CD14-positive monocyte (primary cell): ENCODE measurements around the gene RECQL5. TPM values are rescaled to one million over a fixed set of nuclear protein-coding genes. Genes with fewer than 3 reads are reported as not detected.

Source experiments
- DNase-seq, 3 donors: peaks; one replicate each; pipeline ENCODE4 v3.0.0-alpha.2; 2011 to 2022
- H2AFZ ChIP-seq: 2 replicates; pipeline ENCODE4 v1.6.0; 2012; ENCODE audit warnings: mild to moderate bottlenecking, low read depth, low read length, inconsistent platforms; ENCODE audit not compliant: insufficient read depth, poor library complexity, severe bottlenecking
- H3K27ac ChIP-seq, 2 donors: 1 replicate in 1 of 2; 2 replicates in 1 of 2; pipeline ENCODE4 v1.5.1; 2012 to 2013; ENCODE audit warnings: low read length in 2 of 2, control low read depth in 1 of 2, inconsistent platforms in 1 of 2, low read depth in 1 of 2, mild to moderate bottlenecking in 1 of 2
- H3K27me3 ChIP-seq, 2 donors: one replicate each; pipeline versions ENCODE4 v1.6.0 to v1.6.1; 2011 to 2013; ENCODE audit warnings: low read length in 2 of 2; ENCODE audit not compliant: control insufficient read depth in 2 of 2, insufficient read depth in 2 of 2
- H3K36me3 ChIP-seq, 2 donors: replicated peaks in 1 of 2; 1 replicate in 1 of 2; 2 replicates in 1 of 2; pipeline versions ENCODE4 v1.5.1 to v1.6.1; 2012 to 2013; ENCODE audit warnings: low read length in 2 of 2, control low read depth in 1 of 2, inconsistent platforms in 1 of 2, mild to moderate bottlenecking in 1 of 2; ENCODE audit not compliant: insufficient read depth in 2 of 2, control insufficient read depth in 1 of 2
- H3K4me1 ChIP-seq, 2 donors: 1 replicate in 1 of 2; 2 replicates in 1 of 2; pipeline versions ENCODE4 v1.5.1 to v1.6.1; 2012 to 2013; ENCODE audit warnings: low read length in 2 of 2, control low read depth in 1 of 2, inconsistent platforms in 1 of 2, mild to moderate bottlenecking in 1 of 2, moderate library complexity in 1 of 2; ENCODE audit not compliant: insufficient read depth in 2 of 2, control insufficient read depth in 1 of 2
- H3K4me2 ChIP-seq: replicated peaks from 2 replicates; pipeline ENCODE3; 2012; ENCODE audit warnings: low read length, moderate library complexity, mild to moderate bottlenecking; ENCODE audit not compliant: poor library complexity, severe bottlenecking; ENCODE audit errors: extremely low read depth
- H3K4me3 ChIP-seq, 3 experiments: fragments of 200-600 bp in 1 of 3; sonication (generic) in 1 of 3; replicated peaks in 1 of 3; 1 replicate in 2 of 3; 2 replicates in 1 of 3; pipeline ENCODE4 v1.5.1; 2011 to 2013; ENCODE audit warnings: low read length in 3 of 3, mild to moderate bottlenecking in 3 of 3, control low read depth in 2 of 3, low read depth in 2 of 3, inconsistent platforms in 1 of 3, moderate library complexity in 1 of 3
- H3K79me2 ChIP-seq: 2 replicates; pipeline ENCODE4 v1.6.0; 2012; ENCODE audit warnings: mild to moderate bottlenecking, control low read depth, inconsistent platforms, low read length, moderate library complexity; ENCODE audit not compliant: insufficient read depth
- H3K9ac ChIP-seq: 2 replicates; pipeline ENCODE4 v1.6.0; 2017; ENCODE audit warnings: low read length, mild to moderate bottlenecking; ENCODE audit not compliant: insufficient read depth, poor library complexity, severe bottlenecking
- H3K9me3 ChIP-seq, 2 donors: replicated peaks in 1 of 2; 1 replicate in 1 of 2; 2 replicates in 1 of 2; pipeline versions ENCODE4 v1.5.1 to v1.6.1; 2012 to 2013; ENCODE audit warnings: low read length in 2 of 2, control low read depth in 1 of 2; ENCODE audit not compliant: control insufficient read depth in 1 of 2, insufficient read depth in 1 of 2
- H4K20me1 ChIP-seq: 2 replicates; pipeline ENCODE4 v1.6.0; 2012; ENCODE audit warnings: mild to moderate bottlenecking, low read length, control low read depth, moderate library complexity; ENCODE audit not compliant: insufficient read depth
- H3K27ac Mint-ChIP-seq, 7 donors: one replicate each; pipeline ENCODE4 v1.8.0; 2020; ENCODE audit warnings: mild to moderate bottlenecking in 7 of 7, mixed read lengths in 7 of 7, moderate library complexity in 6 of 7, inconsistent platforms in 2 of 7
- H3K27me3 Mint-ChIP-seq, 3 donors: one replicate each; pipeline ENCODE4 v1.8.0; 2021 to 2022; ENCODE audit warnings: low read depth in 3 of 3, mild to moderate bottlenecking in 3 of 3, mixed read lengths in 3 of 3, moderate library complexity in 3 of 3, inconsistent platforms in 1 of 3
- H3K36me3 Mint-ChIP-seq, 2 donors: one replicate each; pipeline ENCODE4 v1.8.0; 2020; ENCODE audit warnings: mixed read lengths in 2 of 2, inconsistent platforms in 1 of 2, mild to moderate bottlenecking in 1 of 2
- H3K4me1 Mint-ChIP-seq: one replicate; pipeline ENCODE4 v1.8.0; 2020; ENCODE audit warnings: mild to moderate bottlenecking, mixed read lengths
- H3K4me3 Mint-ChIP-seq, 2 donors: one replicate each; pipeline ENCODE4 v1.8.0; 2020; ENCODE audit warnings: mild to moderate bottlenecking in 2 of 2, mixed read lengths in 2 of 2, moderate library complexity in 1 of 2
- H3K9me3 Mint-ChIP-seq, 7 donors: one replicate each; pipeline ENCODE4 v1.8.0; 2020 to 2022; ENCODE audit warnings: mixed read lengths in 7 of 7, mild to moderate bottlenecking in 6 of 7, moderate library complexity in 6 of 7, inconsistent platforms in 2 of 7
- WGBS: methylation state at CpG from one replicate; pipeline ENCODE4 v1.1.5; 2013; ENCODE audit warnings: missing lambda C conversion rate; ENCODE audit not compliant: insufficient coverage; 5-methylcytosine and 5-hydroxymethylcytosine counted together
- intact Hi-C, 2 donors: fragments of 100-400 bp; cut with micrococcal nuclease; formaldehyde crosslinking; loops; one replicate each; pipeline versions ENCODE4 v1.15.0 to v1.15.1; 2023
- polyA plus RNA-seq, 3 donors: library from polyadenylated mRNA; depleted of rRNA in 1 of 3; unstranded in 2 of 3; stranded (reverse) in 1 of 3; fragments of 300-500 nt in 2 of 3; fragments of >200 nt in 1 of 3; fragmentation: Illumina TruSeq in 2 of 3; gene quantifications; 1 replicate in 2 of 3; 2 replicates in 1 of 3; pipeline ENCODE4 v1.2.3, GENCODE V29; 2012 to 2021
- TF ChIP-seq, protein P1 (sequence below): fragments of 200-600 bp; IDR thresholded peaks from one replicate; pipeline ENCODE4 v1.8.0; 2022; ENCODE audit warnings: antibody characterized with exemption, mild to moderate bottlenecking

RECQL5 gene
- polyA plus RNA-seq, 3 donors = 3.1 to 27.7 (median 4.4) TPM

- Mint-ChIP-seq H3K27me3 (no peaks in the 10 kb centered on the region), H3K27ac (peak overlapping the region in 2 of 7 donors; percentile 32 to 64), H3K4me3 (no peak overlapping the region), H3K4me1 (peaks cover 35% of the 10 kb centered on the region), H3K9me3 (no peaks in the 10 kb centered on the region), H3K36me3 (peaks cover 69 to 78% of the 10 kb centered on the region in 2 donors)
- no peak overlapping the region for H3K27ac ChIP-seq
- 100% methylated on average over 10 of the region's 13 CpGs for WGBS
- H3K36me3 ChIP-seq = peaks cover 59 to 79% of the 10 kb centered on the region in 2 donors
- DNase-seq = no peak
- peaks cover 46% of the 10 kb centered on the region for H4K20me1 ChIP-seq
- no peak overlapping the region for H3K9ac ChIP-seq
- intact Hi-C loops = no loop called here
- no peak overlapping the region for H2AFZ ChIP-seq
- H3K27me3 ChIP-seq = no peaks in the 10 kb centered on the region
- peaks cover 55% of the 10 kb centered on the region for H3K79me2 ChIP-seq
- peaks cover 30 to 37% of the 10 kb centered on the region in 2 donors for H3K4me1 ChIP-seq
- no peaks in the 10 kb centered on the region for H3K9me3 ChIP-seq
- H3K4me2 ChIP-seq = no peak overlapping the region
- TF ChIP-seq, protein P1, sequence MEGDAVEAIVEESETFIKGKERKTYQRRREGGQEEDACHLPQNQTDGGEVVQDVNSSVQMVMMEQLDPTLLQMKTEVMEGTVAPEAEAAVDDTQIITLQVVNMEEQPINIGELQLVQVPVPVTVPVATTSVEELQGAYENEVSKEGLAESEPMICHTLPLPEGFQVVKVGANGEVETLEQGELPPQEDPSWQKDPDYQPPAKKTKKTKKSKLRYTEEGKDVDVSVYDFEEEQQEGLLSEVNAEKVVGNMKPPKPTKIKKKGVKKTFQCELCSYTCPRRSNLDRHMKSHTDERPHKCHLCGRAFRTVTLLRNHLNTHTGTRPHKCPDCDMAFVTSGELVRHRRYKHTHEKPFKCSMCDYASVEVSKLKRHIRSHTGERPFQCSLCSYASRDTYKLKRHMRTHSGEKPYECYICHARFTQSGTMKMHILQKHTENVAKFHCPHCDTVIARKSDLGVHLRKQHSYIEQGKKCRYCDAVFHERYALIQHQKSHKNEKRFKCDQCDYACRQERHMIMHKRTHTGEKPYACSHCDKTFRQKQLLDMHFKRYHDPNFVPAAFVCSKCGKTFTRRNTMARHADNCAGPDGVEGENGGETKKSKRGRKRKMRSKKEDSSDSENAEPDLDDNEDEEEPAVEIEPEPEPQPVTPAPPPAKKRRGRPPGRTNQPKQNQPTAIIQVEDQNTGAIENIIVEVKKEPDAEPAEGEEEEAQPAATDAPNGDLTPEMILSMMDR = no peak
- no peak overlapping the region for H3K4me3 ChIP-seq
These were observed 26.0 kb upstream of the RECQL5 start for GRCh38 chr17:75692976-75693375.

- Histone ChIP-seq H3K36me3 (peaks cover 50 to 69% of the 10 kb centered on the region in 2 donors), H3K27me3 (no peaks in the 10 kb centered on the region), H3K4me1 (peaks cover 39 to 46% of the 10 kb centered on the region in 2 donors), H3K9ac (no peak overlapping the region), H3K79me2 (peaks cover 64% of the 10 kb centered on the region), H2AFZ (no peak overlapping the region), H3K27ac (peak overlapping the region in 1 of 2 donors; percentile 25), H3K4me3 (no peak overlapping the region), H3K4me2 (no peak overlapping the region), H3K9me3 (no peaks in the 10 kb centered on the region), H4K20me1 (peaks cover 39% of the 10 kb centered on the region)
- Mint-ChIP-seq H3K27ac (peak overlapping the region in 4 of 7 donors; percentile 4 to 81 (median 34)), H3K9me3 (no peaks in the 10 kb centered on the region), H3K36me3 (peaks cover 62 to 75% of the 10 kb centered on the region in 2 donors), H3K4me3 (no peak overlapping the region), H3K4me1 (peaks cover 44% of the 10 kb centered on the region), H3K27me3 (no peaks in the 10 kb centered on the region)
- TF ChIP-seq, protein P1 = no peak
- WGBS = 91% methylated on average over 9 of the region's 14 CpGs
- no peak for DNase-seq
- intact Hi-C loops = no loop called here
These were observed 25.1 kb upstream of the RECQL5 start for GRCh38 chr17:75691801-75692626.
